Stimulated activated CD4-positive, alpha-beta T cell treated with anti-CD3 and anti-CD28 coated beads, Interleukin-1b, Interleukin-23, amount 100 ng/mL, for 48 hours (primary cell): Measurements from ENCODE around the gene IKZF3.
"Not testable (repeated sequence)": the region's sequence is repeated elsewhere in the genome, so short reads cannot be mapped to it uniquely, and the experiment has no call there.

ENCODE experiments used
- DNase-seq: peaks from one replicate; pipeline ENCODE4 v3.0.0-alpha.2; 2020

Gene IKZF3

GRCh38 chr17:39863918-39864746 lies at the start of gene IKZF3:
Gene IKZF3 (minus strand): TSS chr17:39864312. CDS start chr17:39864126, 186 bp downstream.
- peak; percentile 88 for DNase-seq

GRCh38 chr17:39908789-39909352 lies 44.8 kb upstream of the IKZF3 start:
- no peak for DNase-seq

- DNase-seq, result no peak
Measured at GRCh38 chr17:39904990-39905288, 40.8 kb upstream of the IKZF3 start.

DNA sequence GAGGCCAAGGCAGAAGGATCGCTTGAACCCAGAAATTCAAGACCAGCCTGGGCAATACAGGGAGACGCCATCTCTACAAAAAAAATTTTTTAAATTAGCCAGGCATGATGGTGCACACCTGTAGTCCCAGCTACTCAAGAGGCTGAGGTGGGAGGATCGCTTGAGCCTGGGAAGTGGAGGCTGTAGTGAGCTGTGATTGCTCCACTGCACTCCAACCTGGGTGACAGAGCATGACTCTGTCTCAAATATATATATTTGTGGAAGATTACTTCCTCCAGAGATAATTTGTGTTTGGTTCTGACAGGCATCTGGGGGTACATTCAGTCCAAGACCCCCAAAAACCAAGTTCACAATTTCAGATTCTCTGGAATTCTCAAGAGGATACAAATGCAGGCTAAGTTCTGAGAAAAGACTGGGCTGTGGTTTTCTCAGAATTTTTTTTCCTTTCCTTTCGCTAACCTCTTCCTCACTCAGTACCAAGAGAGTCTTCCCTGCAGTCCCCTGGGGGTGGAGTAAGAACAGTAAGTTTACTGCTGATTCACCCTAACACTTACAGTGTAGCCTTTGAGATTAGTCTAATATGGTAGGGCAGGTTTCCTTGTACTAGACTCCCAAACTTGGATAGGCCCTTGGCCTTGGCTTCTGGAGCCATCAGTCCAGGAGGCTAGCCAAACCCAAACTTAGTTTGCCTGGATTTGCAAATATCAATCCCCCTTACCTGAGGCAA lies 39.2 kb upstream of the IKZF3 start:
- no peak for DNase-seq

- DNase-seq, result not testable (repeated sequence)
Measured at GRCh38 chr17:39902027-39902426, 37.9 kb upstream of the IKZF3 start.

DNA sequence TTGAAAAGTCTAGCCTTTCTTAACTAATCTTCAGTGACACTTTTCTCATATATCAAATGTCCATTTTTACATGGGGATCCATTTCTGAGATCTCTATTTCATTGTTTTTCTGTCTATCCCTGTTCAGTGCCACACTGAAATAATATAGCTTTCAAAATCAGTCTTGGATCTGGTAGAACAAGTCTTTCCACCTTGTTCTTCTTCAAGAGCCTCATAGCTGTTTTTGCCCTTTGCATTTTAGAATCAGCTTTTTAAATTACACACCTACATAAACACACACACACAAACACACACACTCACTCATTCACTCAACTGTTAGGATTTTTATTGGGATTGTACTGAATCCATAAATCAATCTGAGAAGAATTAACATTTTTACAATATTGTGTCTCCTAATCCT lies 35.1 kb upstream of the IKZF3 start:
- DNase-seq, result no peak

DNA sequence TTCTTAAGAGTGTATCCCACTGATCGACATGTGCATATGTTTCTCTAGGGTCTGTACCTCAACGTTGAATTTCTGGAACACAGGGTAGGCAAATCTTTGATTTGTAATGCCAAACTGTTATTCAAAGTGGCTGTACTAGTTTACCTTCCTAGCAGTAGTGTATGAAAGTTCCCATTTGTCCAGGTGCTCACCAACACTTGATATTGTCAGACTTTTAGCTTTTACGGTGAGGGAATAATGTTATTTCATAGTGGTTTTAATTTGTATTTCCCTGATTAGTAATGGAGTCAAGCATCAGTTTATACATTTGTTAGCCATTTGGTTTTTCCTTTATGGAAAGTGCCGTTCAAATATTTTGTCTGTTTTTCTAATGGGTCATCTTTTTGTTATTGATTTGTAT lies 34.0 kb upstream of the IKZF3 start:
- no peak for DNase-seq

DNA sequence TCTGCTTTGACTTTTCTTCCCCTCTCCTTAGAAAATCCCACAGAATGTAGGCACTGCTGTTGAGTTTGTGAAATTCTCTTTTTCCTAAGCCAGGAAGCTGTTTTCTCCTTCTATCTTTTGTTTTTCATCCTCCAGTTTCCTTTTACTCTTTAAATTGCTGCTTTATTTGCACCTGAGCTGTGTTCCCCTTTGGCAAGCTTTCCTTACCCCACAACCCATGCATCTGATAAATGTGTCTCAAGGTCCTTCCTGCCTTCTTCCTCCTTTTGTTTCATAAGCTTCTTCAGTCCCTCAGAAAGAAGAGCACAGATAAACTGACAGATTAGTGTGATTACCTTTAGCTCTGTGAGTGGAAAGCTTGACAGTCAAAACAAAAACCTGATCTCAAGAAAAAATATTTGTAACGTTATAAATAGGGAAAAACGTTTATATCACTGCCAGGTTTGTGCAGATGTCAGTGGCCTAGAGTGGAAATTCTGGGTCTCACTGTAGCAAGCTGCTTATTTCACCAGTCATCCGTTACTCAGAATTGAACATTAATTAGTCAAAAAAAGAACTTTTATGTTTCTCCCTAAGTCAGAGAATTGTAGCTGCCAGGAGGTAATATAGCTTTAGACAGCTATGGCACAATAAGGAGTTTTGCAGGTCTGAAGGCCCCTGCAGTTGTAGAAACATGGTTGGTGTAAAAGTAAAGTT lies 30.7 kb upstream of the IKZF3 start:
- DNase-seq, result no peak

DNA sequence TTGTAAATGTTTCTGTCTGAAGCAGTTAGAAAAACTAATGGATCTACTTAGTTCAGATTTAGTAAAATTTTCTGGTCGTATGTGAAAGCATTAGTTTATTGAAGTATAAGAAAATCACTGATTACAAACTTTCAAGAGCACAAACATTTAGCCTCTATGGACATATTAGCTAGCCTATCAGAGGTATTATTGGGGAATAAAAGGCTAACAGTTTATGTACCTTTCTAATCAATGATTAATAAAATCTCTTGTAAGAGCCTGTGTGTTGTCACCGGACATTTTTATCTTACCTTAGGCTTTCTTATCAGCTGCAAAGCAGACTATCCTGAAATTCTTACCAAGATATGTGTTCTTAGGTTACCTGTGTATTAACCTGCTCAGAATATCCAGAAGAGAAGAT lies 25.1 kb upstream of the IKZF3 start:
- DNase-seq, result no peak

GRCh38 chr17:39887078-39887477 lies 23.0 kb upstream of the IKZF3 start:
- DNase-seq, result no peak

- not testable (repeated sequence) for DNase-seq
Measured at GRCh38 chr17:39886102-39886501, 22.0 kb upstream of the IKZF3 start.

DNA sequence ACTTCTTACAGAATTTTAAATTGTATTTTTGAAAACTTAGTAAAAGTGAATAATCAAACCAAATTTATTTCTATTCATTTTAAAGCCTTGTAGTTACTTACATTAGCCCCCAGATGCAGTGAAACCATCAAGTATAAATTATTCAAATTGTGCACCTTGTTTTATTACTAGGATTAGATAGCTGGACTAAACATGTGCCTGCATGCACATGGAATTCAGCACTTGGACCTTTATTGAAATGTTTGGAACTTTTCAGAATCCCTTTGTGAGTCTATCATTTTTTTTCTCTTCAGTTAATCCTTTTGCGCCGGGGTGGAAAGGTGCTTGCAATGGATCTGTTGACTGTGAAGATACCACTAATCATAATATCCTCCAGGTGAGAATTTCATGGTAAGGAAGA lies 8.6 kb upstream of the IKZF3 start:
- no peak for DNase-seq

DNA sequence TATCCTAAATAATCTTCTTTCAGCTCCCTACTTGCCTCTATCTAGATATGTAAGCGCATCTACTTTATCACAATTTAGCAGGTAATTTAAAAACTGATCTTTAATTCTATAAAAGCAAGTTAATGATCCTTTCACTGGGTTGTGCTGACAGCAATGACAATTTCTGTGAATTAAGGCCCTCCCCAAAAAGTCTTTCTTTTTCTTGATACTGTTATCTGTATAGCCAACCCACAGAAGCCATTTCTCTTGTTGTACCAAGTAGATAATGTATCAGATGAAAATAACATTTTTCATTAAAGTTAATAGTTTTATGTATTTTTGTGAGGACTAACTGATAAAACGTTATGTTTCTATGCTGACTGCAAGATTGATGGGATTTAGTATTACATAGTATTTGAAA lies 7.7 kb upstream of the IKZF3 start:
- DNase-seq, result no peak

DNA sequence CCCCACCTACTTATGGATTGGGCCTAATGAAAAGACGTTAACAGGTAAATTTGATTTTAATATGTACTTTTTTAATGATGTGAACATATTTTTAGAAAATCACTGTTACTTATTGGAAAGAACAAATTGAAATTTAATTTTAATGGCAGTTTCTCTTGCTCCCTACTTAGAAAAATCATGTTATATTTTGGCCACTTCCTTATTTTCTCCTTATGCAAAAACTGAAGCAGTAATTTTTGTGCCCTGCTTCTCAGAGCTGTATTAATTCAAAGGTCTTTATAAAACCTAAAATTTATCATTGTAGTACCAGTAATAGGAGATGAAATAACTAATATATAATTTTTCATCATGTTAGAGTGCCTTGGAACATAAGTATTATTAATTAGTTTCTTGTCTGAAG lies 6.7 kb upstream of the IKZF3 start:
- no peak for DNase-seq

GRCh38 chr17:39868554-39868942 lies 4.4 kb upstream of the IKZF3 start:
- DNase-seq, result no peak

GRCh38 chr17:39867880-39868553 lies 3.9 kb upstream of the IKZF3 start, which contains the start of gene ZPBP2:
Gene ZPBP2 (plus strand): TSS chr17:39868202. CDS start chr17:39868355, 153 bp downstream.
- peak; percentile 60 for DNase-seq

DNA sequence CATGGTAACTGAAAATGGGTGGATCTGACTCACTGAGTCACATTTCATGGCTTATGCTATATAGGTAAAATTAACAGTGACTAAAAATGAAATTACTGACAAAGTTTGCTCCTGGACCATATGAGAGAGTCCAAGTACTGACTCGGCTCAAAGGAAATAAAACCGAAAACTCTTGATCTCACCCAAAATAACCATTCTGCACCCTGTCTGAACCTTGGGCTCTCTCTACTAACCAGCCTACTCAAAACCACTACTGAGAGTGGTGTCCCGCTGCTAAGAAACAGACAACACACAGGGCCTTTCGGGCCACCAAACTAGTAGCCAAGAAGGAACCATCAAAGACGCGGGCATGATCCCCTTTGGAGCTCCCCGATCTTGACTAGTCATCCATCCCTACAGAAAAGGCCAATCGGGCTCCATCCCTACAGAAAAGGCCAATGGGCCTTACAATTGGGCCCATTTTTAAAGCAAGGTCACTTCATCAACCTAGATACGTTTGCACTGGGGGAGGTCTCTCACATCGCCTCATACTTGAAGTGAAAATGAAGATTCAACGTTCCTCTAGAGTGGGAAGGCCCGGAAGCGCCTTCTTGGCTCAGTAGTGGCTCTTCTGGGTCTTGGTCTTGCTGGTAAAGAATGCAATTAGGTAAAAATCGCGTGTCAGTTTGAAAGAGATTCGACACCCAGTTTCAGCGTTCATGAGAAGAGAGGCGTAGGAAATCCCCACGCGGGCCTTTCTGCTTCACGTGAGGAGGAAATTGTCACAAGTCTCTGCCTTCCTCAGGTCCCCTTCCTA lies 3.2 kb upstream of the IKZF3 start:
- DNase-seq, result peak; percentile 67

GRCh38 chr17:39866013-39866730 lies 2.1 kb upstream of the IKZF3 start:
- DNase-seq, result no peak

DNA sequence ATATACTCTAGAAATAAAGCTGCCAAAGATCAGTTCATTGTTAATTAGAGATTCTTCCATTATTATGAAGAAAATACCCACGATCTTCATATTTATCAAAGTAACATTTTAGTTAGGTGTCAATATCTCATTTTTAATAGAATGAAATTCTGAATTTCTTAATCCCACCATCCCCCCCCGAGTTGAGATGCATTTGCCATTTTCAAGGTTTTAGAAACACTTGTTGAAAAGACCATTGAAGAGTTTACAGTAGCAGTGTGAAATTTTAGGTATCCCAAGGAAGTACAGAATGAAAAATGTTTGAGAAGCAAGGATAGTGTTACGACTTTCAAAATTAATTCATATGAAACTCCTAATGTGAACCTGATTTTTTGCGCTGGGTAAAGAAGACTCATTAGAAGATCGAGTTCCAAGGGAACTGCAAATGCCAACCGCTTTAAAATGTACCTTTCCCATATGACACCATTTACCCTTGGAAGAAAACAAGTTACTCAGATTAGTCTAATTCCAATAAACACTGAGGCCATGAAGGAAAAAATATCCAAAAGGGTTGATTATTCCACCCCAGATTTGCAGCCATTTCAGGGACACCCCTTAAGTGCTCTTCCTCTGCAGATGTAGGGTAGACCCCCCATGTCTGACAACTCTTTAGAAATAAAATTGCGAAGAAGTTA lies 731 bp downstream of the IKZF3 start:
- no peak for DNase-seq

DNA sequence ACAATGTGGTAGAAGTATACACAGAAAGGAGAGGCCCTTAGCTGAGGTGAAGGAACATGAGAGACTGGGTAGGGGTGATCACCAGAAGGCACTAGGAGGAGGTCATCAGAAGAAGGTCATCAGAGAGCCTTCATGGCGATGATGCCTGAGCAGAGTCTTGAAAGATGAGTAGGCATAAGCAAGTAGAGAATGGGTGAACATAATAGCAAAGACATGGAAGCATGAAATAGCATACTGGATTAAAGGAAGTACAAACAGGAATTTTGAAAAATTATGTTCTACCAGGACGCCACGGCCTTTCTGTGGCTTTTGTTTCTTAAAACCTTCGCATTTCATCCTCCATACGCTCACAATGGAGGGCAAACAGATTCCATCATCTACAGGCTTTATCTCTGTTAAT lies 2.9 kb downstream of the IKZF3 start:
- DNase-seq, result no peak
